AG04450 (cell line): ENCODE results near the gene ASB6. TPM values are rescaled to one million over a fixed set of nuclear protein-coding genes. Genes with fewer than 3 reads are reported as not detected.

ENCODE experiments used
- CTCF ChIA-PET: fragments of 300-600, 350-600 bp; formaldehyde crosslinking; extraction: SDS; loops from one replicate; lab custom pipeline; 2022; ENCODE audit warnings: antibody characterized with exemption, inconsistent platforms; lab: Charles Lee
- POLR2A ChIA-PET: fragments of 350-600 bp; formaldehyde crosslinking; extraction: SDS; loops from one replicate; lab custom pipeline; 2021; ENCODE audit warnings: antibody characterized with exemption, inconsistent platforms; lab: Yijun Ruan, JAX
- DNase-seq: peaks from one replicate; pipeline ENCODE4 v3.0.0-alpha.2; 2011; ENCODE audit warnings: low read depth, low spot score
- H3K27ac ChIP-seq: one replicate; pipeline ENCODE4 v1.5.1; 2012; ENCODE audit warnings: low read depth, low read length, control low read depth
- H3K27me3 ChIP-seq: one replicate; pipeline ENCODE4 v1.6.0; 2012; ENCODE audit warnings: low read length; ENCODE audit not compliant: control insufficient read depth, insufficient read depth
- H3K4me3 ChIP-seq: 2 replicates; pipeline ENCODE4 v1.5.1; 2011; ENCODE audit warnings: mild to moderate bottlenecking, low read depth, low read length, control low read depth
- H3K9me3 ChIP-seq: 2 replicates; pipeline ENCODE4 v1.5.1; 2012; ENCODE audit warnings: low read length; ENCODE audit not compliant: control insufficient read depth, insufficient read depth
- CTCF ChIP-seq: IDR thresholded peaks from 2 replicates; pipeline ENCODE4 v1.5.1; 2011; ENCODE audit warnings: low read depth, low read length, control low read depth, inconsistent platforms
- polyA plus RNA-seq: library from polyadenylated mRNA; depleted of rRNA; stranded (reverse); fragments of >200 nt; gene quantifications from 2 replicates; pipeline ENCODE4 v1.2.3, GENCODE V29; 2011

Gene ASB6
- polyA plus RNA-seq, 1 experiment = 11.6 TPM

DNA sequence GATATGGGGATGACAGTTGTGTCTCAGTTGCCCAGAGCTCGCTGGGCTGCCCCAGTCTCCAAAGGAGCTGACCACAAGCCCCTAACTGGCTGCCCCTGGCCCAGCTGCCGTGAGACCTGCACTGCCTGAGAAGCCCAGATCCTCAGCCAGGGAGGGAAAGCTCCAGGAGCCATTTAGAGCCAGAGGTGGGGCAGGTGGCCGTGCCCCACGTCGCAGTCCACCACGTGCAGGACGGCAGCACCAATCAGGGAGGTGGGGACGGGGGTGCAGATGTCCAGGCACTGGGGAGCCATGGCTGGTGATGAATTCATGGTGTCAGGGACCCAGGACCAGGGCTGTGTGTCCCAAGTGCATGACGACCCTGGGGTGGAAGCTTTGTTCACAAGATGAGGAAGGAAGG is 36.9 kb upstream of the ASB6 start:
- POLR2A ChIA-PET = no interaction called here
- TF ChIP-seq CTCF = no peak
- no peaks in the 10 kb centered on the region; the same call in 1 of the 2 replicates for H3K9me3 ChIP-seq
- no peak for DNase-seq
- CTCF ChIA-PET = no interaction called here
- no peaks in the 10 kb centered on the region for H3K27me3 ChIP-seq
- H3K27ac ChIP-seq = no peak overlapping the region
- no peak overlapping the region for H3K4me3 ChIP-seq

GRCh38 chr9:129677456-129677855 is 35.5 kb upstream of the ASB6 start:
- Histone ChIP-seq H3K4me3 (no peak overlapping the region), H3K27me3 (no peaks in the 10 kb centered on the region), H3K27ac (no peak overlapping the region), H3K9me3 (no peaks in the 10 kb centered on the region)
- ChIA-PET CTCF (interaction anchor here (0.6 kb wide), 1 partner anchor 106 kb away, joined by 3 read pairs; no protein-coding TSS in a partner anchor), POLR2A (no interaction called here)
- TF ChIP-seq CTCF = no peak
- DNase-seq = no peak

- ChIA-PET CTCF (interaction anchor here (0.6 kb wide), 1 partner anchor 107 kb away, joined by 3 read pairs; no protein-coding TSS in a partner anchor), POLR2A (no interaction called here)
- Histone ChIP-seq H3K9me3 (no peaks in the 10 kb centered on the region), H3K4me3 (no peak overlapping the region), H3K27ac (no peak overlapping the region), H3K27me3 (no peaks in the 10 kb centered on the region)
- DNase-seq = no peak
- TF ChIP-seq CTCF = no peak
These were observed 35.0 kb upstream of the ASB6 start for GRCh38 chr9:129676975-129677374.

DNA sequence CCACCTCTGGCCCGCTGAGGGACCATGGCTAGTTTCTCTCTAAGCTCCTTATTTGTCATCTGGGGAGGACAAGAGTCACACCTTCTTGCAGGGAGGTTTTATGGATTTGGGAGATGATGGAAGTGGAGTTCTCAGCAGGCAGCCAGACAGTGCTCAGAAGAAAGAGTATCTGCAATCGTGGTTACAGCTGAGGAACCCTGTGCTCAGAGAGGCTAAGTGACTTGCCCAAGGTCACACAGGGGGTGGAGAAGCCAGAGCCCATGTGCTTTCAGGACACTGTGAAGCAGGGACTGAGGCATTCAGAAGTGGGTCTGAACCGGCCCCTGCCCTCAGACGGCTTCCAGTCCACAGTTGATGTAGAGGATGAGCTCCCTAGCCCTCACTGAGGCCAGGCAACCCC is 34.3 kb upstream of the ASB6 start:
- TF ChIP-seq CTCF = no peak
- no peaks in the 10 kb centered on the region for H3K9me3 ChIP-seq
- no peak overlapping the region for H3K4me3 ChIP-seq
- no peak for DNase-seq
- no peak overlapping the region for H3K27ac ChIP-seq
- ChIA-PET POLR2A (no interaction called here), CTCF (no interaction called here)
- H3K27me3 ChIP-seq = no peaks in the 10 kb centered on the region

DNA sequence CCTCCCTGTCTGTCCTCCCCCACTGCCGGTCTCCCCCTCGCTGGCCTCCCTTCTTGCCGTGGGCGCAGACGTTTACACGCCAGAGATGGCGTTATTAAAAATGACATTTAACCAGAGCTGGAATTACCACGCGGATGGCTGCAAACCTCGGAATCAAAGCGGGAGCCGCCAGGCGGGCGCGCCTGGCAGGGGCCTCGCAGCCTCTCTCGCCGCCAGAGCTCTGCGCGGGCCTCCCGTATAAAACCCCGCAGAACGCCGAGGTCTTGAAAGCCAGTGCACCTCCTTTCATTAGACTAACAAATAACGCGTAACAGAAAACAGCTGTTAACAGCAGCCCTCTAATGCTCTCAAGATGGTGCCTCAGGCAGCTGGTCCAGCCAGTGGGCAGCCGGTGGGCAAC is 33.7 kb upstream of the ASB6 start:
- H3K4me3 ChIP-seq = no peak overlapping the region
- POLR2A ChIA-PET = interaction anchor here (0.6 kb wide), 1 partner anchor 107 kb away, joined by 5 read pairs; no protein-coding TSS in a partner anchor
- DNase-seq = no peak

More for the DNA sequence above, 33.7 kb upstream of the ASB6 start:
- Histone ChIP-seq H3K9me3 (no peaks in the 10 kb centered on the region), H3K27me3 (no peaks in the 10 kb centered on the region), H3K27ac (no peak overlapping the region)
- CTCF ChIA-PET = no interaction called here
- no peak for TF ChIP-seq CTCF
